ENCODE results near the gene SSU72.

Gene SSU72

GRCh38 chr1:1612104-1612400 lies 37.4 kb upstream of the SSU72 start:
- in situ Hi-C loops (cut with MboI; ENCODE audit: low sequenced_read_pairs) = no loop called here

- in situ Hi-C loops (cut with MboI; ENCODE audit: low sequenced_read_pairs) = no loop called here
These were observed 36.1 kb upstream of the SSU72 start for GRCh38 chr1:1610796-1611195.

- in situ Hi-C loops (cut with MboI; ENCODE audit: low sequenced_read_pairs) = no loop called here
These were observed 35.3 kb upstream of the SSU72 start for GRCh38 chr1:1609822-1610485.

- in situ Hi-C loops (cut with MboI; ENCODE audit: low sequenced_read_pairs) = no loop called here
These were observed 31.6 kb upstream of the SSU72 start for GRCh38 chr1:1606232-1606631.

GRCh38 chr1:1605724-1606123 lies 31.1 kb upstream of the SSU72 start:
- in situ Hi-C loops (cut with MboI; ENCODE audit: low sequenced_read_pairs) = no loop called here

GRCh38 chr1:1605034-1605591 lies 30.4 kb upstream of the SSU72 start:
- in situ Hi-C loops (cut with MboI; ENCODE audit: low sequenced_read_pairs) = no loop called here

GRCh38 chr1:1604374-1605033 lies 29.8 kb upstream of the SSU72 start:
- in situ Hi-C loops (cut with MboI; ENCODE audit: low sequenced_read_pairs) = no loop called here

- in situ Hi-C loops (cut with MboI; ENCODE audit: low sequenced_read_pairs) = no loop called here
These were observed 29.2 kb upstream of the SSU72 start for GRCh38 chr1:1603671-1604373.

GRCh38 chr1:1602968-1603506 lies 28.4 kb upstream of the SSU72 start:
- in situ Hi-C loops (cut with MboI; ENCODE audit: low sequenced_read_pairs) = no loop called here

GRCh38 chr1:1602304-1602967 lies 27.8 kb upstream of the SSU72 start:
- in situ Hi-C loops (cut with MboI; ENCODE audit: low sequenced_read_pairs) = no loop called here

- in situ Hi-C loops (cut with MboI; ENCODE audit: low sequenced_read_pairs) = no loop called here
These were observed 27.1 kb upstream of the SSU72 start for GRCh38 chr1:1601564-1602303.

GRCh38 chr1:1600861-1601563 lies 26.3 kb upstream of the SSU72 start:
- in situ Hi-C loops (cut with MboI; ENCODE audit: low sequenced_read_pairs) = no loop called here

GRCh38 chr1:1599935-1600860 lies 25.5 kb upstream of the SSU72 start, which contains the start of gene FNDC10:
Gene FNDC10, minus strand, starts transcription at chr1:1600135. Its CDS starts 120 bp downstream, at chr1:1600015.
- in situ Hi-C loops (cut with MboI; ENCODE audit: low sequenced_read_pairs) = no loop called here

- in situ Hi-C loops (cut with MboI; ENCODE audit: low sequenced_read_pairs) = no loop called here
These were observed 24.6 kb upstream of the SSU72 start for GRCh38 chr1:1599030-1599934.

- in situ Hi-C loops (cut with MboI; ENCODE audit: low sequenced_read_pairs) = no loop called here
These were observed 24.0 kb upstream of the SSU72 start for GRCh38 chr1:1598720-1599029.

GRCh38 chr1:1598051-1598719 lies 23.5 kb upstream of the SSU72 start:
- in situ Hi-C loops (cut with MboI; ENCODE audit: low sequenced_read_pairs) = no loop called here

- in situ Hi-C loops (cut with MboI; ENCODE audit: low sequenced_read_pairs) = no loop called here
These were observed 22.7 kb upstream of the SSU72 start for GRCh38 chr1:1597275-1597930.
